Caco-2 (cell line): ENCODE results near the gene BANP. TPM values are rescaled to one million over a fixed set of nuclear protein-coding genes. Genes with fewer than 3 reads are reported as not detected.

Experiments used
- BruUV-seq: library from RNA; stranded (reverse); fragments of 400-500 nt; replicated peaks from 2 replicates; lab custom pipeline; 2021; lab: Mats Ljungman, UMichigan
- CTCF ChIA-PET: fragments of 300-600 bp; sonication (Branson Sonifier 250); formaldehyde crosslinking; loops from one replicate; lab custom pipeline; 2022; ENCODE audit warnings: antibody characterized with exemption; lab: Charles Lee
- POLR2A ChIA-PET: fragments of 300-600 bp; sonication (Branson Sonifier 250); formaldehyde crosslinking; loops from one replicate; lab custom pipeline; 2022; ENCODE audit warnings: antibody characterized with exemption; lab: Charles Lee
- DNase-seq, 2 experiments: peaks; one replicate each; pipeline versions ENCODE4 v3.0.0 to v3.0.0-alpha.2; 2020 to 2022
- H3K27me3 ChIP-seq: replicated peaks from 2 replicates; pipeline ENCODE4 v1.6.0; 2011; ENCODE audit warnings: low read length; ENCODE audit not compliant: control insufficient read depth, insufficient read depth
- H3K36me3 ChIP-seq: 2 replicates; pipeline ENCODE4 v1.5.1; 2011; ENCODE audit warnings: low read length; ENCODE audit not compliant: control insufficient read depth, insufficient read depth
- H3K4me1 ChIP-seq: fragments of 250-450 bp; sonication (Bioruptor Pico); 2 replicates; pipeline ENCODE4 v1.5.1; 2020; ENCODE audit warnings: mild to moderate bottlenecking
- H3K4me3 ChIP-seq: 2 replicates; pipeline ENCODE4 v1.5.1; 2011; ENCODE audit warnings: low read depth, mild to moderate bottlenecking, control low read depth, low read length
- H3K9me3 ChIP-seq: fragments of 250-450 bp; sonication (Bioruptor Pico); 2 replicates; pipeline ENCODE4 v1.5.1; 2020; ENCODE audit warnings: mild to moderate bottlenecking, moderate library complexity
- H3K27ac Mint-ChIP-seq: one replicate; pipeline ENCODE4 v1.8.0; 2022; ENCODE audit warnings: mixed read lengths; ENCODE audit not compliant: unreplicated experiment
- H3K27me3 Mint-ChIP-seq: one replicate; pipeline ENCODE4 v1.8.0; 2022; ENCODE audit warnings: mixed read lengths; ENCODE audit not compliant: insufficient read depth, unreplicated experiment
- H3K36me3 Mint-ChIP-seq: one replicate; pipeline ENCODE4 v1.8.0; 2022; ENCODE audit warnings: mild to moderate bottlenecking, mixed read lengths; ENCODE audit not compliant: insufficient read depth, unreplicated experiment
- H3K4me1 Mint-ChIP-seq: one replicate; pipeline ENCODE4 v1.8.0; 2022; ENCODE audit warnings: low read depth, mixed read lengths; ENCODE audit not compliant: unreplicated experiment
- H3K4me3 Mint-ChIP-seq: one replicate; pipeline ENCODE4 v1.8.0; 2022; ENCODE audit warnings: mild to moderate bottlenecking, moderate library complexity, mixed read lengths; ENCODE audit not compliant: unreplicated experiment
- H3K9me3 Mint-ChIP-seq: one replicate; pipeline ENCODE4 v1.8.0; 2022; ENCODE audit warnings: mixed read lengths; ENCODE audit not compliant: unreplicated experiment
- intact Hi-C: fragments of 100-400 bp; cut with micrococcal nuclease; formaldehyde crosslinking; loops from one replicate; pipeline ENCODE4 v1.10.0; 2022; ENCODE audit not compliant: unreplicated experiment
- total RNA-seq: library from RNA; stranded (reverse); gene quantifications from 2 replicates; pipeline ENCODE4 v1.2.3, GENCODE V29; 2022
- TF ChIP-seq, protein P1 (sequence below), 2 experiments: fragments of 200-600 bp in 1 of 2; IDR thresholded peaks; 1 replicate in 1 of 2; 2 replicates in 1 of 2; pipeline versions ENCODE4 v1.5.1 to v1.8.0; 2011 to 2022; ENCODE audit warnings: antibody characterized with exemption in 1 of 2, control low read depth in 1 of 2, inconsistent platforms in 1 of 2, low read depth in 1 of 2, low read length in 1 of 2, mild to moderate bottlenecking in 1 of 2, moderate library complexity in 1 of 2; ENCODE audit not compliant: insufficient read depth in 1 of 2, severe bottlenecking in 1 of 2, unreplicated experiment in 1 of 2

The BANP gene
- total RNA-seq, 1 experiment from 2014 or later, result 44.4 TPM

DNA sequence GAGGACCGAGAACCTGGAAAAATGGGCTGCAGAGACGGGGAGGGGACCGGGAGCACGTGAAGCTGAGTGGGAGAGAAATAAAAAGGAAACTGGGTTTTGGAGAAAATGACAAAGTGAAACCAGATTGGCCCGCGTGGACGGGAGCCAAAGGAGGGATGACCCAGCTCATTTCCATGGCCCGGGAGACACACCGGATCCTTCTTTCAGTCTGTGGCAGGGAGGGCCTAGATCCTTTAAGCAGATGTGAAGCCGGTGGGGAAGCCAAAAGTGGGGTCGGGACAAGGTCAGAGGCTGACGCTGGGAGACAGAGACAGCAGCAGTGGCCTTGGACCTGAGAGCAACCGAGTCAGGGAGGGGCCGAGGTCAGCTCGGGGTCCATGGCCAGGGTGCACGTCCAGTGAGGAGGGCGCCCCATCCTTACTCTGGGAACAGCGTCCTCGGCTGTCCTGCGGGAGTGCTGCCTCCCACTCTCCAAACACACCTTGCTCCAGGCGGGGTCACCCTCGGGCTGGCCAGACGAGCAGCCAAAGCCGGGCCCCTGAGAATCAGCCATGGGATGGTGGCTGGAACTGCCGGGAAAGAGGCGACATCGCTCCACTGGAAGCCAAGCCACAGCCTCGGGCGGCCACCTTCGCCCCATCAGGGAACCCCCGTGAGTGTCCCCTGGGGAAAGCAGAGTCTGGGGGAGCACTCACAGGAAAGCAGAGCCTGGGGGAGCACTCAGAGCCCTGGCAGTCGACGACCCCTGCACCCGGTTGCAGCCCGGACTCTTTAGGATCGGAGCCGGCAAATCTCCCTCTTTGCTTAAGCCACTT lies 32.2 kb upstream of the BANP start:
- peaks cover 9% of the 10 kb centered on the region for H3K4me1 Mint-ChIP-seq
- Histone ChIP-seq H3K4me3 (no peak overlapping the region), H3K27me3 (no peaks in the 10 kb centered on the region), H3K36me3 (no peaks in the 10 kb centered on the region), H3K4me1 (no peaks in the 10 kb centered on the region), H3K9me3 (no peaks in the 10 kb centered on the region)
- no TSS peak for BruUV-seq
- H3K27ac Mint-ChIP-seq, result no peak overlapping the region
- H3K9me3 Mint-ChIP-seq, result no peaks in the 10 kb centered on the region
- H3K4me3 Mint-ChIP-seq, result no peak overlapping the region
- H3K36me3 Mint-ChIP-seq, result no peaks in the 10 kb centered on the region
- intact Hi-C loops, result no loop called here
- POLR2A ChIA-PET, result no interaction called here
- CTCF ChIA-PET, result no interaction called here
- TF ChIP-seq, protein P1, sequence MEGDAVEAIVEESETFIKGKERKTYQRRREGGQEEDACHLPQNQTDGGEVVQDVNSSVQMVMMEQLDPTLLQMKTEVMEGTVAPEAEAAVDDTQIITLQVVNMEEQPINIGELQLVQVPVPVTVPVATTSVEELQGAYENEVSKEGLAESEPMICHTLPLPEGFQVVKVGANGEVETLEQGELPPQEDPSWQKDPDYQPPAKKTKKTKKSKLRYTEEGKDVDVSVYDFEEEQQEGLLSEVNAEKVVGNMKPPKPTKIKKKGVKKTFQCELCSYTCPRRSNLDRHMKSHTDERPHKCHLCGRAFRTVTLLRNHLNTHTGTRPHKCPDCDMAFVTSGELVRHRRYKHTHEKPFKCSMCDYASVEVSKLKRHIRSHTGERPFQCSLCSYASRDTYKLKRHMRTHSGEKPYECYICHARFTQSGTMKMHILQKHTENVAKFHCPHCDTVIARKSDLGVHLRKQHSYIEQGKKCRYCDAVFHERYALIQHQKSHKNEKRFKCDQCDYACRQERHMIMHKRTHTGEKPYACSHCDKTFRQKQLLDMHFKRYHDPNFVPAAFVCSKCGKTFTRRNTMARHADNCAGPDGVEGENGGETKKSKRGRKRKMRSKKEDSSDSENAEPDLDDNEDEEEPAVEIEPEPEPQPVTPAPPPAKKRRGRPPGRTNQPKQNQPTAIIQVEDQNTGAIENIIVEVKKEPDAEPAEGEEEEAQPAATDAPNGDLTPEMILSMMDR (IDR thresholded peaks at IDR 0.05; ENCODE audit: insufficient read depth in 1 of 2, low read depth in 1 of 2, low read length in 1 of 2, severe bottlenecking in 1 of 2, unreplicated experiment in 1 of 2), result no peak
- no peaks in the 10 kb centered on the region for H3K27me3 Mint-ChIP-seq
- DNase-seq, result no peak

DNA sequence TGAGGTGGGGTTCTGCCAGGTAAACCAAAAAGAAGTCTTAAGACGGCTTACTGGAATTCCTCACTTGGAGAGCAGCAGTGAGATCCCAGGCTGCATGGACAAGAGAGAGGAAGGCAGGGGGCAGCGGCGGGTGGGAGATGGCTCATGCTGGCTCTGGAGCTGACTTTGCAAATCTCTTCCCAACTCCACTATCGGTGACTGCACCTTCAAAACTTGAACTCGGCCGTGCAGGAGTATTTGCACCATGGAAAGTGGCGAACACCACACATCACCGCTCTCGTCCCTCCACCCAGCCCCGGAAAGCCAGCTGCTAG lies 31.6 kb upstream of the BANP start:
- H3K9me3 ChIP-seq, result no peaks in the 10 kb centered on the region
- POLR2A ChIA-PET, result no interaction called here
- H3K36me3 Mint-ChIP-seq, result no peaks in the 10 kb centered on the region

DNA sequence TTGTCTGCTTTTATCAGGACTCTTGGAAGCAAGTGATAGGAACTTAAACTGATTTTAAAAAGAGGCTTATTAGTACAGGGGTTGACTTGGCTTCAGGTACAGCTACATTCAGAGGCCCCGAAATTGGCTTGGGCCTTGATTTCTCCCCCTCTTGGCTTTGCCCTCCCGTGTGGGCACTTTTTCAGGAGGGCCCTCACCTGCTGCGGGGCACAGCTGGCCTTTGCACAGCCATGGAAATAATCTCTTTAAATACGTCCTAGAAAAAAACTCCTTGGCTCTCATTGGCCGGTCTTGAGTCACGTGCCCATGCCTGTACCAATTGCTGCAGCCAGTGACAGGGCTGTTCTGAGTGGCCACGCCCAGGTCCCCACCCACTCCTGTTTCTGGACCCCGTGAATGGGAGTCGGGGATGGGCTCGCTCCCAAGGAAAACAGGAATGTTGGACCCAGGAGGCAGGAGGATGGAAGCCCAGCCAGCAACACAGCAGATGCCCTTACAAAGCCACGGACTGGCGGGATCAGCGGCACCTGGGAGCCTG lies 29.9 kb upstream of the BANP start:
- Histone ChIP-seq H3K9me3 (no peaks in the 10 kb centered on the region), H3K36me3 (no peaks in the 10 kb centered on the region), H3K4me1 (no peaks in the 10 kb centered on the region), H3K27me3 (no peaks in the 10 kb centered on the region), H3K4me3 (no peak overlapping the region)
- no peak for DNase-seq
- TF ChIP-seq, protein P1 (IDR thresholded peaks at IDR 0.05; ENCODE audit: insufficient read depth in 1 of 2, low read depth in 1 of 2, low read length in 1 of 2, severe bottlenecking in 1 of 2, unreplicated experiment in 1 of 2), result no peak
- ChIA-PET CTCF (no interaction called here), POLR2A (no interaction called here)
- H3K9me3 Mint-ChIP-seq, result no peaks in the 10 kb centered on the region
- no peak overlapping the region for H3K4me3 Mint-ChIP-seq
- intact Hi-C loops, result no loop called here
- no peak overlapping the region for H3K27ac Mint-ChIP-seq
- no peaks in the 10 kb centered on the region for H3K36me3 Mint-ChIP-seq
- no peaks in the 10 kb centered on the region for H3K27me3 Mint-ChIP-seq
- no TSS peak for BruUV-seq
- peaks cover 11% of the 10 kb centered on the region for H3K4me1 Mint-ChIP-seq

More for the DNA sequence above, 31.6 kb upstream of the BANP start:
- no TSS peak for BruUV-seq
- no peak overlapping the region for H3K4me3 ChIP-seq
- H3K9me3 Mint-ChIP-seq, result no peaks in the 10 kb centered on the region
- H3K4me1 Mint-ChIP-seq, result peaks cover 9% of the 10 kb centered on the region
- H3K4me3 Mint-ChIP-seq, result no peak overlapping the region
- TF ChIP-seq, protein P1 (IDR thresholded peaks at IDR 0.05; ENCODE audit: insufficient read depth in 1 of 2, low read depth in 1 of 2, low read length in 1 of 2, severe bottlenecking in 1 of 2, unreplicated experiment in 1 of 2), result peak in 1 of 2 experiments; percentile 19
- H3K4me1 ChIP-seq, result no peaks in the 10 kb centered on the region
- DNase-seq, result peak in 1 of 2 experiments; percentile 35
- intact Hi-C loops, result no loop called here
- no peaks in the 10 kb centered on the region for H3K27me3 ChIP-seq
- H3K27me3 Mint-ChIP-seq, result no peaks in the 10 kb centered on the region
- no peaks in the 10 kb centered on the region for H3K36me3 ChIP-seq
- H3K27ac Mint-ChIP-seq, result no peak overlapping the region
- CTCF ChIA-PET, result interaction anchor here (0.7 kb wide), 1 partner anchor 8 kb away, joined by 5 read pairs; no protein-coding TSS in a partner anchor
